Stimulated activated naive CD4-positive, alpha-beta T cell treated with Interleukin-2 at 50 U/mL for 16 hours (primary cell): ENCODE results near the gene TFDP1.
"Not testable (repeated sequence)": the region's sequence is repeated elsewhere in the genome, so short reads cannot be mapped to it uniquely, and the experiment has no call there.

Experiments used
- DNase-seq: peaks from one replicate; lab custom pipeline; 2025; lab: John Stamatoyannopoulos, UW

The TFDP1 gene

DNA sequence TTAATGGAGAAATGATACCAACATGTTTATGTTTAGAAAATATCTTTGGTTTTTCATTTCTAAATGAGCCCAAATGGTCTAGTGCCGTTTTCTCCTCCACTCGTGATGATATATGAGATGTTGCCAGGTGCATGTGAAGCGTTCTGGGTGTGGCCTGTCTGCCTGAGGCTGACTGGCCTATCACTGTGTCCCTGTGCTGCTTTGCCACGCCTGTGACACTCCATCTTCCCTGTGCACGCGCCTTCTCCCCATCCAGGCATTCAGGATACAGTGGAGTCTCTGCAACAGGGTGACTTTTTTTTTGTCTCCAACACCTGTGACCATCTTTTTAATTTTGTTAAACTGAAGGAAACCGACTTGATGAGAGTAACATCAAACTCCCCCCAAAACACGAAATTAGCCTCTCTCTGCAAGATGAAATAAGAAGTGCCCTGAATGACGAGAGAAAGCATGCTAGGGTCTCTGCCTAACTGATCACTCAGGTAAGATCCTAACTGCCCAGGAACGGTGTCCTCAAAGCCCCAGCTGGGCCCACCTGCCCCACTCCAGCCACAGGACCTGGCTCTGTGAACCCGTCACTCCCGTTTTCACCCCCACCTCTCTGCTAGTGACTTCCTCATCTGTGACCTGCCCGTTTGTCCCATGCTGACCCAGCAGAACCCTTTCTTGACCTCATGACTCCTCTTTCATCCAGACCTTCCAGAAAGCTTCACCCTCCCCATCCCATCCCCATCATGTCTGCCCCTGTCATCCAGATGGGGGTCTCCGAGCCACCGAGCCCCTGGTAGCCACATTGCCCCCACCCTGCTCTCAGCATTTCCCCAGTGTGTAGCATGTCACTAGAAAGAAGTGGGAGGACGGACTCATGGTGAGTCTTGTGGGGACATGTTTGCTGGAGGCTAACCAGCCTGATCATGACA lies 33.2 kb upstream of the TFDP1 start:
- no peak for DNase-seq

DNA sequence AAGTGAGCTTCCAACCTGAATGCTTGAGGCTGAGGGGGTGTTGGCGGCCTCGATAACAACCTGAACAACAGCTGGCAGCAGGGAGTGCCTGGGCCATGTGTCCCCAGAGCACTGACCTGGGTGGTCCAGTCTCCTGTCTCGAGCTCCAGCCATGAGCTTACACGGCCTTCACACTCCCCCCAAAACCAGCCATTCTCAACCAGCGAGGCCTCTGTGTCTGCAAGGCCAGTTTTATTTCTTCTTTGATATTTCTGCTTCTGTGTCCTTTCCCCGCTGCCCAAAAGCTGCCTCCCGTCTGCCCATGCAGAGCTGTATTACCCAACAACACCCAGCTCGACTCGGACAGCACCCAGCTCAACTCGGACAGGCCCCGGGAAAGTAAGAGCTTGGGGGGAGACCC lies 32.5 kb upstream of the TFDP1 start:
- no peak for DNase-seq

DNA sequence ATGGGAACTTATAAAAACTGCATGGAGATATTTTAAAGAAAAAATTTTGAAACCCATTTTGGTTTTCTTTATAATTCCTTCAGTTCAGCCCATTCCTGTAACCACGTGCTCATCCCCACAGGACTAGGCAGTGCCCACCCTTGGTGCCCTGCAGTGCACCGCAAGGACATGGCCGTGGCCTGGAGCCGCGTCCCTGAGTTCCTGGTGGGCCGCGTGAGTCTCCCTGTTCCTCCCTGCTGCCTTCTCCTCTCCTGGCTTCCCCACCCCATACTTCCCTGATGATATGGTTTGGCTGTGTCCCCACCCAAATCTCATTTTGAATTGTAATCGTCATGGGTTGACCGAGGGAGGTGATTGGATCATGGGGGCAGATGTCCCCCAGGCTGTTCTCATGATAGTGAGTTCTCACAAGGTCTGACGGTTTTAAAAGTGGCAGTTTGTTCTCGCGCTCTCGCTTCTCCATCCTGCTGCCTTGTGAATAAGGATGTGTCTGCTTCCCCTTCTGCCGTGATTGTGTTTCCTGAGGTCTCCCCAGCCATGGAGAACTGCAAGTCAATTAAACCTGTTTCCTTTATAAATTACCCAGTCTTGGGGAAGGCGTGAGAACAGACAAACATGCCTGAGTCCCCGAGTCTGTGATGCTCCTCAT lies 31.6 kb upstream of the TFDP1 start:
- no peak for DNase-seq

DNA sequence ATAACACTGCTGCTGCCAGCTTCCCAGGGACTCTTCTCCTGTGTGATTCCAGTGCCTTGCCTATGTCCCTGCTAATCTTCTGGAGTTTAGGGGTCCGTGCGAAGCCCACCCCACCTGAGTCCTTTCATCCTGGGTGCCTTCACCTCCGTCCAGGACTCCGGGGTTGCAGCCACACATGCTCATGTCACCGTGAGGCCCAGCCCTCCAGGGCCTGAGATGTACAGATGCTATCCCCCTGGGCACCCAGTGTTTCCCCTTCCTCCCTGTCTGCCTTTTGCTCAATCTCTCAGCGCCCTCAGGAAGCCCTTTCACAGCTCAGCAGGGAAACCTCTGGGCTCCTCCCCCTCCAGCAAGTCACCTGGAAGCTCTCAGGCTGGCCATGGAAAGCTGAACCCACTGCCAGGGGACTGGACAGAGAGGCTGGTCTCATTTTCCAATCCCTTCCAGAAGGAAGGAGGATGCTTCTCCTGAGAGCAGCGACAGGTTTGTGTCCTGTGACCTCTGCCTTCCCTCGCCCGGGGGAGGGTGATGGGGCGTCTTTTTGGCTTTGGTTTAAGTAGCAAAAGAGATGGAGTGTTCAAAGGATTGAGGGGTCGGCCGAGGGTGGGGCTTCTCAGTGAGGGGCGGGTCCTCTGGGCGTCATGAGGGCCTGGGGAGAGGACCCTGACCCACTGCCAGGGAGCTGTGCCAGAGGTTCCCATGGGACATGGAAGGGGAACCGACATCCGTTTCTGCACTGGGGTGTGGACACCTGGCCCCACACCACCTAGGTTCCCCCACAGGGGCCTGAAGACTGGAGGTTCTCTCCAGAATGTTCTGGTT lies 30.8 kb upstream of the TFDP1 start:
- DNase-seq = no peak

DNA sequence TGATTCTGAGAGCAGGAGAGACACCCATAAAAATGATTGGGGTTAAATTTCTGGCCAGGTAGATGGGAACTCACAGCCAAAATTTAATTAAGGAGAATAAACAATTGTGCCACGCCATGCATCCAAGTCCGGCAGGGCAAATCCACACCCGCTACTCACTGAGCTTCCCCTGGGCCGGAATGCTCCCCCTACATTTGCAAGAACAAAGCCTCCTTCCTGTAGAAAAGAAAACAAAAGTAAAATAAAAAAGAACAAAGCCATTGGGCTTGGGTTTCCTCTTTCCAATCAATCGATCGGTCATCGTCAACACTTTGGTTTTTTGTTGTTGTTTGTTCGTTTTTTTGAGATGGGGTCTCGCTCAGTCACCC lies 30.2 kb upstream of the TFDP1 start:
- DNase-seq = no peak

DNA sequence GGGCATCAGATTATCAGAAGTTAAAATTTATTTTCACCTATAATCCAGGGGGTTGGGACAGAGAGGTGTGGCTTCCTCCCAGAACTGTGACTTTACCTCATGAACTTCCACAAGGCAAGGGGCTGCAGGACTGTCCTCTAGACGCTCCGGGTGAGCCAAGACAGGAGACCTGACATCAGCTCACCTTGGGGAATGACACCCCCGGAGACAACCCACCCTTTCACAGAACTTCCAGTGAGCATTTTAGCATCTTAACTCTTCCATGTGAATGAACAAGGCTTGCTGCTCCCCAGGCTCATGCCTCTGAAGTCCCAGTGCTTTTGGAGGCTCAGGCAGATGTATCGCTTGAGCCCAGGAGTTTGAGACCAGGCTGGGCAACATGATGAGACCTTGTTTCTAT lies 29.4 kb upstream of the TFDP1 start:
- no peak for DNase-seq

DNA sequence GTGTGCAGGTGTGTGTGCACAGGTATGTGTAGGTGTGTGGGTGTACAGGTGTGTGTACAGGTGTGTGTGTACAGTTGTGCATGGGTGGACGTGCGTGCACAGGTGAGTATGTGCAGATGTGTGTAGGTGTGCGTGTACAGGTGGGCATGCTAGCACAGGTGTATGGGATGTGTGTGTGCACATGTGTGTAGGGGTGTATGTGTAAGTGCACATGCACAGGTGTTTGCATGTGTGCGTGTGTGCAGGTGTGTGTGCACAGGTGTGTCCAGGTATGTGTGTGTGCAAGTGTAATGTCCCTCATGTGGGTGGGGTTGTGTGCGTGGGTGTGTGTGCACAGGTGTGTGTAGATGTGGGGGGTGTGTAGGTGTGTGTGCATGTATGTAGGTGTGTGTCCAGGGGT lies 27.5 kb upstream of the TFDP1 start:
- no peak for DNase-seq

DNA sequence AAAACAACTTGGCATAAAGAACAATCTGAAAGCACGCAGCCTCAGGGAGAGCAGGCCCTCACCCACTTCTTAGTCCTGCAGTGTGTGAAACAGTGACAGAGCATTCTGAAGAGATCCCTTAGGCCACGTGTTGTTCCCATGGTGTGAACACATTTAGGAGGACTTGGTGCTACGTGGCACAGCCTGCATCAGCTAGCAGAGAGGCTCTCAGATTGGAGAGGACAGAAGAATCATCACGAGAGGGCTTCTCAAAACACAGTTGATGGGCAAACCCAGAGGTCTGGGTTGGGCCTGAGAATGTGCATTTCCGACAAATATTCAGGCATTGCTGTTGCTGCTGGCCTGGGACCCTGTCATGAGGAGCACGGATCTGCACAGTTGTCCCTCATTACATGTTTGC lies 26.1 kb upstream of the TFDP1 start:
- DNase-seq = no peak

DNA sequence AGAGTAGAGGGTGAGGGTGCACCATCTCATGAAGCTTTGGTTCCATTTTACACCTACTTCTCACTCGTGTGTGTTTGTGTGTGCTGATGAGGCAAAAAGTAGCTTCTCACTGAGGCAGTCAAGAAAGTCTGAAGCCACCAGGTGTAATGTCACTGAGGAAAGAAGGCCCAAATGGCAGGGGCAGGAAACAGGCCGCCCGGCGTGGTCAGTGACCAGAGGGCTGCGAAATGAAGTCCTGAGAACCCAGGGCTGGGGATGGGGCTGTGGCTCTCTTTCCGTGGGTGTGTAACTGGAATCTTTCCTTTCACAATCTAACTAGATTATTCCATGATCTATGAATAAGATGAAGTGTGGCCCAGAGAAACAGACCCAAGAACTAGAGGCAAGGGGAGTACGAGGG lies 25.5 kb upstream of the TFDP1 start:
- no peak for DNase-seq

DNA sequence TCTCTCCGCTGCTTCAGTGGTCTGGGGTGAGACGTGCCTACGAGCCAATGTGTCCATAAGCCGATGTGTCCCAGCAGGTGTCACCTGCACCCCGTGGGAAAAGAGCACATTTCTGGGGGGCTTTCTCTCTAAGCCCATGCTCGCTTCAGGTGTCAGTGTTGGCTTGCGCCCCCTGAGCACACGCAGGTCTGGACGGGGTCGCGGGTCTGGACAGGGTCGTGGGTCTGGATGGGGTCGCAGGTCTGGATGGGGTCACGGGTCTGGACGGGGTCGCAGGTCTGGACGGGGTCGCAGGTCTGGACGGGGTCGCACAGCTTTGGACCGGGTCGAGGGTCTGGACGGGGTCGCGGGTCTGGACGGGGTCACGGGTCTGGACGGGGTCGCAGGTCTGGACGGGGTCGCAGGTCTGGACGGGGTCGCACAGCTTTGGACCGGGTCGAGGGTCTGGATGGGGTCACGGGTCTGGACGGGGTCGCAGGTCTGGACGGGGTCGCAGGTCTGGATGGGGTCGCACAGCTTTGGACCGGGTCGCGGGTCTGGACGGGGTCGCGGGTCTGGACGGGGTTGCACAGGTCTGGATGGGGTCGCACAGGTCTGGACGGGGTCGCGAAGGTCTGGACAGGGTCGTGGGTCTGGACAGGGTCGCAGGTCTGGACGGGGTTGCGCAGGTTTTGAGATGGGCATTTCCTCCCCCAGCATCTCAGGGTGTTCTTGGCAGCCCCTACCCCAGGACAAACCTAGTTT lies 24.5 kb upstream of the TFDP1 start:
- no peak for DNase-seq

DNA sequence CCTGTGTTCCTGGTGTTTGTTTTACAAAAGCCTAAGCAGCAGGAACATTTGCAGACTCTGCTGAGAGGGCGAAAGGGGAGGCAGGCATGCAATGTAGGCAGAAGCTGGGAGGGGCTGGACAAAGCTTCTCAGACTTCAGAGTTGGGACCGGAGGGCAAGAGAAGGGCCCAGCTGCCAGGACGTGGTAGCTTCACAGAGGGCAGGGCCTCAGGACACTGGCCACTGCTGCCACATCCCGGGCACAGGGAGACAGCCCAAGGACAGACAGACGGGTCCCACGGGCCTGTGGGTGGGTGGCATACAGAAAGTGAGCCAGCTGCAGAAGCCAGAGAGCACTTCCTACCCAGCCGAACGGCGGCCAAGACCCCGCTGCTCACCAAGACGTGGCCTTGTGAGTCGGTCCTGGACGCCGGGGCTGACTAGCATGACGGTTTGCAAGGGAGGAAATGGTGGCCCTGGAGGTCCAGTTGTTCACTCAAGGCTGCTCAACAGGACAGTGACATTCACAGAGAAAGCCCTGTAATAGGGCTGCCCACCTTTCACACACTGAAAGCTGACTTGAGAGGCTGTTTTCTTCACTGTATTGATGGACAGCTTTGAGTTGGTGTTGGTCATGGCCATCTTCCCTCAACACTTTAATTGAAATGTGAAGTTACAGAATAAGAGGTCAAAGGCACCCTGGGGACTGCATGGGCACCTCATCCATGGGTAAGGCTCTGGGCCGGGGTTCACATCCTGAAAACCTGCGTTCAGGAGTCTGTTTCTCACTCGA lies 23.7 kb upstream of the TFDP1 start:
- no peak for DNase-seq

DNA sequence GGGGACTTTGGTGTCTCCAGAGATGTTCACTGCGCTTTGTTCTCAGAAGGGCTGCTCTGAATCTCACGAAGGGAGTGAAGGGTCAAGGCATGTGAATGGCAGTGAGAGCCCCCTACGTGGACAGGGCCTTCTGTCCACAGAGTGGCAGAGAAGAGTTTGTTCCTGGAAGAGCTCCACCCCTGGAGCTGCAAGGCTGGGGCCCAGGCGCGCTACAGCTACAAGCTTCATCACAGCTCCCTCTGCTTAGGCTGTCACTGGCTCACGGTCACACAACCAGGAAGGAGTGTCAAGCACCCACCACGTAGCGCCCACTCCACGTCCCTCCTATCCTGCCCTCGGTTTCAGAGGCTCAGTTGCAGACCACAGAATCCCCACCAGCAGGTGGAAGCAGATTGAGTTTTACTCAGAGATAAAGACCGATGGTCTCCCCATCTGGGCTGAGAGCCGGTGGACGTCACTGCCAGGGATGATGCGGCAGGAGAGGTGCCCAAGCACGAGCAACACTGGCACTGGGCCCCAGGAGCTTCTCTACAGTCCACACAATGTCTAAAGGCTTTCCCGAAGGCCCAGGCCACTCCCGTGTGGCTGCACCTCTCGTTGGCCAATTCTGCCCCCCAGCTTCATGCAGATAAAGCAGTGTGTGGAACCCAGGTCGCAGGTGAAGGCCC lies 23.0 kb upstream of the TFDP1 start:
- no peak for DNase-seq

DNA sequence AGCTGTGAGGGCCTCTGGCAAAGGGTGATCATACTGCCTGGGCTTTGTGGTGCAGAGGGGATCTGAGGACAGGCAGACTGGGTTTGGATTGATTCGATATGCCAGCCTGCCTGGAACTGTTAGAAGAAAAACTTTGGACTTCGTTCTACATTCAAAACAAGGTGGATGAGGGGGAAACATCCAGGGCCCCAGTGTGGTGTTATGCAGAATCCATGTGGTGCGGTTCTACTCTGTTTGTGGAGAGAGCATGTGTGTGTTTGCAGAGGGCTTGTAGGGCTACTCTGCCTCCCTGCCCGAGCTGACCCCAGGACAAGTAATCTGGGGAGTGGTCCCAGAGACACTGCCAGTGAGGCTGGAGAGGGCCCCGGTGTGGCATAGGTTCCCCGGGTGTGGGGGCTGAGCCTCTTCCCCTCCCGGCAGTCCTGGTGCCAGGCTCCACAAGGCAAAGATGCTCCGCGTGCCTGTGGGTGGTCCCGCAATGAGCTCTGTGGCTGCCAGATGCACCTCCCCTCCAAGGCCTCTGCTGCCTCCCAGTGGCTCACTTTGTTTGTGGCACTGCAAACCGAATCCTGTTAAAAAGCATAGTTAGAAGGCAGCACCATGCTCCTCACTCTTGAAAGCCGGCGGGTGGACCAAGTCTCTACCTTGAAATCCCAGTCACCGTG lies 22.3 kb upstream of the TFDP1 start:
- no peak for DNase-seq

DNA sequence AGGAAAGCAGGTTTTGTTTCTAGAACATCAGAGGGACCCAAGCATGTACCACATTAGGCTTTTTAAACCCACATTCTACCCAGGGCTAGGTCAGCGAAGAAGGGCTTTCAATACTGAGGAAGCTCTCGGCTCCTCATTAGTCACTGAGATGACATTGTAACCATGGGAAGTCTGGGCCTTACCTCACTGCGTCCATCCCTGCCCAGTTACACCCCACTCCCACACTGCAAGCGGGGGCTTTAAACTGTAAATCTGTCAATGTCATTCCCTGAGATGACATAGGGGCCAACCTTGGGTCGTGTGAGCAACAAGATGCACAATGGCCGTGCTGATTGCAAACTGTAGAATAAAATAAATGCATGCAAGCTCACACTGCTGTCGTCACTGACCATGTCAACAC lies 21.7 kb upstream of the TFDP1 start:
- DNase-seq = no peak

DNA sequence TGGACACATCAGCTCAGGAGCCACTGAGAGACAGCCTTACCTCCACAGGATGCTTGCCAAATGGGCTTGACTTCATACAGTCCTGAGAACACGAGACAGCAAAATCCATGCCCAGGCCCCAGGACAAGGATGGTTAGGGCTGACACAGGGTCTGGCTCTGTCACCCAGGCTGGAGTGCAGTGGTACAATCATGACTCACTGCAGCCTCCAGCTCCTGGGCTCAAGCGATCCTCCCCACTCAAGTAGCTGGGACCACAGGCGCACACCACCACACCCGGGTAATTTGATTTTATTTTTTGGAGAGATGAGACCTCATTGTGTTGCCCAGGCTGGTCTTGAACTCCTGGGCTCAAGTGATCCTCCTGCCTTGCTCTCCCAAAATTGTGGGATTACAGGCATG lies 21.0 kb upstream of the TFDP1 start:
- DNase-seq = not testable (repeated sequence)

DNA sequence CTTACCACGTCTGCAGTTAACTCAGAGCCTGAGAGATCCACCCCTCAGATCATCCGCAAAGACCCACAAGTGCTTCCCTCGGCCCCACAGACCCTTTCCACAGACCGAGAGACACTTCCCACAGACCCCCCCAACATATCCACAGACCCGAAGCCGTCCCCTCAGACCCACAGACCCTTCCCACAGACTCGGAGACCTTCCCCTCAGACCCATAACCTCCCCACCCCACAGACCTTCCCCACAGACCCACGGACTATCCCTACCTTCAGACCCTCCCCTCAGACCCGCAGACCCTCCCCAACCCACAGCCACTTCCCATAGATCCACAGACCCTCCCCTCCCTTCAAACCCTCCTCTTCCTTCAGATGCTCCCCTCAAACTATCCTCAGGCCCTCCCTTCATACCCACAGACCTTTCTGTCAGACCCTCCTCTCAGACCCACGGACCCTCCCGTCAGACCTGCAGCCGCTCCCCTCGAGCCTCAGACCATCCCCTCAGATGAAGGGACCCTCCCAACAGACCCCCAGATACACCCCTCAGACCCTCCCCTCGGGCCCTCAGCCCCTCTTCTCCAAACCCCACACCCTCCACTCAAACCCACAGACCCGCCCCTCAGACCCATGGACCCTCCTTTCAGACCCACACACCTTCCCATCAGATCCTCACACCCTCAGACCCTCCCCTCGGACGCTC lies 20.1 kb upstream of the TFDP1 start:
- DNase-seq = no peak

DNA sequence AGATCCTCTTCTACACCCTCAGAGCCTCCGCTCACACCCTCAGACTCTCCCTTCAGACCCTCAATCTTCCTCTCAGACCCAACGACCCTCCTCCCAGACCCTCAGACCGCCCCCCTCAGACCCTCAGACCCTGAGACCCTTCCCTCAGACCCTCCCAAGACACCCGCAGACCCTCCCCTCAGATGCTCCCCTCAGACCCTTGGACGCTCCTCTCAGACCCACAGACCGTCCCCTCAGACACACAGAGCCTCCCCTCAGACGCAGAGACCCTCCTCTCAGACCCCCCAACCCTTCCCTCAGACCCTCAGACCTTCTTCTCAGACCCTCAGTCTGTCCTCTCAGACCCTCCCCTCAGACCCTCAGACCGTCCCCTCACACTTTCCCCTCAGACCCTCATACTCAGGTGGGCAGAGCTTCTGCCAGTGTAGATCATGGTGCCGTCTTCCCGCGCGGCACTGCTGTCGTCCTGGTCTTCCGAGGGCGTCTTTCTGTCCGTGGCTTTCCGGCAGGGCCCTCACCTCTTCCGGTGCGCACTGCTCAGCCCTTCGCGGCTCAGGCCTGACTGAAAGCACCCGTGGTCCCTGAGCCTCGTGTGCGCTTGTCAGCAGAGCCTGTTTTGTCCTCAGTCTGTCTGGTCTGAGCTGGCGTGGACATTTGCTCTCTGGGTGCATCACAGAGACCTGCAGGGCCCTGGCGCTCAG lies 18.9 kb upstream of the TFDP1 start:
- no peak for DNase-seq

DNA sequence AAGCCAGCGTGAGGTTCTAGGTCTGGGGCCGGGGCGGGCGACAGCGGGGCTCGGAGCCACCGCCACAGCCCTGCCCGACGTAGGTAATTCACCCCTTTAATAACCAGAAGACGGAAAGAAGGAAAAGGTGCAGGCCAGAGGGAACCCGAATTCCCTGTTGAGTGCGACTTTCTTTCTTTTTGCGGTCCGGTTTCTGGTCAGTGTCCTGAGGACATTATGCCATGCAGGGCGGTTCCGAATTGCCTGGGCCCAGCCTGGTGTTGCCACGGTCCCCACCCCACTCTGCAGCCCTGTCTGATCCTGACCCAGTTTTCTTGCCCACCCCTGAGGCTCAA lies 18.4 kb upstream of the TFDP1 start:
- DNase-seq = no peak

DNA sequence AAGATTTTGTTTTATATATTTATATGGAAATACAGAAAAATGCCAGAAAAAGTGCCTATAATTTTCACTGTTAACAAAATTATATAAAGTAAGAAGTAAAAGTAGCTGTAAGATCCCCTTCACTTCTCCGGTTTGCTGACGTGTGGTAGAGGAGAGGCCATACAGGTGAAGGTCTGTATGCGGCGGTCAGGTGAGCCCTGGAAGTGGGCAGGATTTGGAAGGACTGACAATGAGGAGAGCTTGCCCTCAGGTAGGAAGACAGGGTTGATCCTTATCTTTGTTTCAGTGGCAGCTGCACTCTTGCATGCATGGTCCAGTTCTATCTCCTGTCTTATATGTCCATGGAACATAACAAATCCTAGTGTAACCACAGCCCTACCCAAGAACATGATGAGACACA lies 16.9 kb upstream of the TFDP1 start:
- DNase-seq = no peak
